DND-41 (cell line): Measurements from ENCODE around the gene CCDC192.

ENCODE experiments used
- ATAC-seq: fragments of 200-7000 bp; cut with Tn5 transposase; 3 replicates; pipeline ENCODE4 v1.9.1; 2021; ENCODE audit warnings: low read depth; ENCODE audit not compliant: insufficient read depth
- DNase-seq: peaks from one replicate; pipeline ENCODE4 v3.0.0-alpha.2; 2020
- H2AFZ ChIP-seq: 2 replicates; pipeline ENCODE4 v1.6.0; 2012; ENCODE audit warnings: low read depth, low read length
- H3K27ac ChIP-seq: 2 replicates; pipeline ENCODE4 v1.5.1; 2012; ENCODE audit warnings: low read length, inconsistent platforms
- H3K27me3 ChIP-seq: fragments of 200-600 bp; sonication (generic); 2 replicates; pipeline ENCODE4 v1.6.0; 2012; ENCODE audit warnings: low read length, mild to moderate bottlenecking, inconsistent platforms; ENCODE audit not compliant: insufficient read depth, poor library complexity
- H3K36me3 ChIP-seq: 2 replicates; pipeline ENCODE4 v1.5.1; 2012; ENCODE audit warnings: low read length, inconsistent platforms; ENCODE audit not compliant: insufficient read depth
- H3K4me1 ChIP-seq: 2 replicates; pipeline ENCODE4 v1.5.1; 2012; ENCODE audit warnings: mild to moderate bottlenecking, low read length; ENCODE audit not compliant: insufficient read depth
- H3K4me2 ChIP-seq: 2 replicates; pipeline ENCODE4 v1.6.0; 2012; ENCODE audit warnings: mild to moderate bottlenecking, moderate library complexity, low read length, inconsistent platforms; ENCODE audit not compliant: insufficient read depth
- H3K4me3 ChIP-seq, 2 experiments: fragments of 200-600 bp in 1 of 2; shearing (Covaris generic) in 1 of 2; 2 replicates each; pipeline ENCODE4 v1.5.1; 2012 to 2016; ENCODE audit warnings: inconsistent platforms in 2 of 2, low read length in 2 of 2, mild to moderate bottlenecking in 2 of 2, low read depth in 1 of 2, moderate library complexity in 1 of 2
- H3K79me2 ChIP-seq: 2 replicates; pipeline ENCODE4 v1.6.0; 2012; ENCODE audit warnings: low read length, inconsistent platforms; ENCODE audit not compliant: insufficient read depth
- H3K9ac ChIP-seq: 2 replicates; pipeline ENCODE4 v1.6.0; 2012; ENCODE audit warnings: low read depth, mild to moderate bottlenecking, inconsistent platforms, low read length, moderate library complexity
- H3K9me3 ChIP-seq: 2 replicates; pipeline ENCODE4 v1.5.1; 2012; ENCODE audit warnings: low read length, moderate library complexity, mild to moderate bottlenecking, inconsistent platforms; ENCODE audit not compliant: insufficient read depth, severe bottlenecking
- H4K20me1 ChIP-seq: 2 replicates; pipeline ENCODE4 v1.6.0; 2012; ENCODE audit warnings: low read length; ENCODE audit not compliant: insufficient read depth
- EZH2 ChIP-seq: IDR thresholded peaks from 3 replicates; pipeline ENCODE4 v1.6.1; 2012; ENCODE audit warnings: borderline replicate concordance, low read depth, mild to moderate bottlenecking, moderate library complexity, low read length, inconsistent platforms; ENCODE audit not compliant: severe bottlenecking
- TF ChIP-seq, protein P1 (sequence below): IDR thresholded peaks from 2 replicates; pipeline ENCODE4 v1.5.1; 2012; ENCODE audit warnings: borderline replicate concordance, low read length, moderate library complexity, mild to moderate bottlenecking; ENCODE audit not compliant: poor library complexity, severe bottlenecking; ENCODE audit errors: extremely low read depth

CCDC192 gene

DNA sequence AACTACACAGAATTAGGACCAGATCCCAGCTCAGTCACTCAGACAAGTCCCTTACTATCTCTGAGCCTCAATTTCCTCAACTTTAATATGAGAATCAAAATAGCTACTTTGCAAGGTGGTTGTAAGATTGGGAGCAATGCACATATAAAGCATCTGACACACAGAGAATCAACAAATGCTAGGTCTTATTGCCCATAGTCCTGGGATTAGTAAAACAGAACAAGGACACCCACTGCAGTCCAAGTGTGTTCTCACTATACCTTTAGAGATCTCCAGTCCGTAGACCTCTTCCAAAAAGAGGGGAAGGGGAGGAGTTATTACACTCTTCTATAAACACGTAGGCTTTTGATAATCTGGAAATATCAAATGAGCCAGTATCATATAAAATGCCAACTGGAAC, 190.0 kb downstream of the CCDC192 start:
- H3K4me3 ChIP-seq: no peak overlapping the region
- no peak for DNase-seq

GRCh38 chr5:127894461-127894860, 191.3 kb downstream of the CCDC192 start:
- Histone ChIP-seq H4K20me1 (no peaks in the 10 kb centered on the region), H3K27ac (no peak overlapping the region), H3K79me2 (no peaks in the 10 kb centered on the region), H3K9me3 (no peaks in the 10 kb centered on the region), H3K9ac (no peak overlapping the region), H3K4me2 (no peak overlapping the region), H3K4me1 (no peaks in the 10 kb centered on the region), H3K27me3 (peaks cover 4% of the 10 kb centered on the region), H3K4me3 (no peak overlapping the region), H2AFZ (no peak overlapping the region), H3K36me3 (no peaks in the 10 kb centered on the region)
- no peak for DNase-seq
- TF ChIP-seq, protein P1, sequence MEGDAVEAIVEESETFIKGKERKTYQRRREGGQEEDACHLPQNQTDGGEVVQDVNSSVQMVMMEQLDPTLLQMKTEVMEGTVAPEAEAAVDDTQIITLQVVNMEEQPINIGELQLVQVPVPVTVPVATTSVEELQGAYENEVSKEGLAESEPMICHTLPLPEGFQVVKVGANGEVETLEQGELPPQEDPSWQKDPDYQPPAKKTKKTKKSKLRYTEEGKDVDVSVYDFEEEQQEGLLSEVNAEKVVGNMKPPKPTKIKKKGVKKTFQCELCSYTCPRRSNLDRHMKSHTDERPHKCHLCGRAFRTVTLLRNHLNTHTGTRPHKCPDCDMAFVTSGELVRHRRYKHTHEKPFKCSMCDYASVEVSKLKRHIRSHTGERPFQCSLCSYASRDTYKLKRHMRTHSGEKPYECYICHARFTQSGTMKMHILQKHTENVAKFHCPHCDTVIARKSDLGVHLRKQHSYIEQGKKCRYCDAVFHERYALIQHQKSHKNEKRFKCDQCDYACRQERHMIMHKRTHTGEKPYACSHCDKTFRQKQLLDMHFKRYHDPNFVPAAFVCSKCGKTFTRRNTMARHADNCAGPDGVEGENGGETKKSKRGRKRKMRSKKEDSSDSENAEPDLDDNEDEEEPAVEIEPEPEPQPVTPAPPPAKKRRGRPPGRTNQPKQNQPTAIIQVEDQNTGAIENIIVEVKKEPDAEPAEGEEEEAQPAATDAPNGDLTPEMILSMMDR: no peak
- TF ChIP-seq EZH2: no peak
- no peak for ATAC-seq

More for the DNA sequence above, 190.0 kb downstream of the CCDC192 start:
- no peak for ATAC-seq
- Histone ChIP-seq H3K9ac (no peak overlapping the region), H2AFZ (no peak overlapping the region), H3K9me3 (no peaks in the 10 kb centered on the region), H3K27ac (no peak overlapping the region), H3K79me2 (no peaks in the 10 kb centered on the region), H3K36me3 (no peaks in the 10 kb centered on the region), H3K4me1 (no peaks in the 10 kb centered on the region), H3K27me3 (peaks cover 4% of the 10 kb centered on the region), H4K20me1 (no peaks in the 10 kb centered on the region), H3K4me2 (no peak overlapping the region)
- TF ChIP-seq, protein P1: no peak
- no peak for TF ChIP-seq EZH2

GRCh38 chr5:127898551-127899213, 195.5 kb downstream of the CCDC192 start:
- Histone ChIP-seq H3K9me3 (no peaks in the 10 kb centered on the region), H4K20me1 (no peaks in the 10 kb centered on the region), H3K27me3 (no peaks in the 10 kb centered on the region), H3K4me3 (no peak overlapping the region), H2AFZ (no peak overlapping the region), H3K9ac (no peak overlapping the region), H3K27ac (no peak overlapping the region), H3K4me1 (no peaks in the 10 kb centered on the region), H3K36me3 (no peaks in the 10 kb centered on the region), H3K4me2 (no peak overlapping the region), H3K79me2 (no peaks in the 10 kb centered on the region)
- ATAC-seq (no peak), DNase-seq (no peak)
- TF ChIP-seq, protein P1: no peak
- no peak for TF ChIP-seq EZH2

DNA sequence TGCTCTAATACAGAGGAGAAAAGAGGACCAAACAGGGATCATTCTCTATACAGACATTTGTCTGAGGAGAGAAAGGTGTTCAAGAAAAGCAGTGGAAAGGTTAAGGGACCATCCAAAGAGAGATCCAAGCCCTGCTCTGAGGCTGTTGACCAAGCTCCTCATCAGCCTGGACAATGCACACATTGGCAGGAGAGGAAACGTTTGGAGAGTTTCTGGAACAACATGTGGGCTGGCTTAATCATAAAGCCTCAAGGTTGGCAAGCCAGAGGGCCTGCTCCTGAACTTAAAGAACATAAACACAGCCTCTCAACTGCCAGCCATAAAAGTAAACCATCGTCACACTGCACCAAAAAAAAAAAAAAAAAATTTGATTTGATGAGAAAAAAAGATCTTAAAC, 196.0 kb downstream of the CCDC192 start:
- TF ChIP-seq, protein P1: no peak
- H2AFZ ChIP-seq: no peak overlapping the region
- DNase-seq (no peak), ATAC-seq (no peak)
- no peaks in the 10 kb centered on the region for H3K27me3 ChIP-seq
- H3K4me1 ChIP-seq: no peaks in the 10 kb centered on the region
- no peaks in the 10 kb centered on the region for H3K79me2 ChIP-seq
- no peak overlapping the region for H3K9ac ChIP-seq
- no peaks in the 10 kb centered on the region for H3K36me3 ChIP-seq
- H3K4me3 ChIP-seq: no peak overlapping the region
- H3K27ac ChIP-seq: no peak overlapping the region
- no peaks in the 10 kb centered on the region for H4K20me1 ChIP-seq
- no peak overlapping the region for H3K4me2 ChIP-seq
- H3K9me3 ChIP-seq: no peaks in the 10 kb centered on the region
